GM18951 (cell line): Measurements from ENCODE around the gene DDIT4.
"Not testable (repeated sequence)": the region's sequence is repeated elsewhere in the genome, so short reads cannot be mapped to it uniquely, and the experiment has no call there.

Experiments
- POLR2A ChIP-seq: IDR thresholded peaks from 4 replicates; pipeline ENCODE4 v1.6.1; 2011; ENCODE audit warnings: mild to moderate bottlenecking; ENCODE audit not compliant: insufficient read length, insufficient read depth; ENCODE audit errors: extremely low read depth
- in situ Hi-C: fragments of 300-500 bp; cut with MboI; formaldehyde crosslinking; loops from one replicate; pipeline ENCODE4 v1.12.0; 2022; ENCODE audit warnings: low sequenced_read_pairs, mixed read lengths, inconsistent platforms; ENCODE audit not compliant: unreplicated experiment

The DDIT4 gene

GRCh38 chr10:72277996-72278667, 4.4 kb downstream of the DDIT4 start:
- no peak for TF ChIP-seq POLR2A
- in situ Hi-C loops = no loop called here

GRCh38 chr10:72278668-72279393, 5.1 kb downstream of the DDIT4 start:
- TF ChIP-seq POLR2A = no peak
- in situ Hi-C loops = no loop called here

GRCh38 chr10:72279587-72279986, 5.9 kb downstream of the DDIT4 start:
- in situ Hi-C loops = not testable (repeated sequence)

- no peak for TF ChIP-seq POLR2A
- in situ Hi-C loops = no loop called here
Observed at GRCh38 chr10:72283131-72283530, 9.4 kb downstream of the DDIT4 start.

- TF ChIP-seq POLR2A = no peak
- in situ Hi-C loops = no loop called here
Observed at GRCh38 chr10:72285972-72286521, 12.3 kb downstream of the DDIT4 start.

GRCh38 chr10:72291019-72291532, 17.4 kb downstream of the DDIT4 start:
- TF ChIP-seq POLR2A = no peak
- in situ Hi-C loops = no loop called here

- TF ChIP-seq POLR2A = no peak
- in situ Hi-C loops = no loop called here
Observed at GRCh38 chr10:72292223-72292691, 18.5 kb downstream of the DDIT4 start.

- peak; percentile 4 for TF ChIP-seq POLR2A
- in situ Hi-C loops = no loop called here
Observed at GRCh38 chr10:72295330-72295910, 21.7 kb downstream of the DDIT4 start.

- in situ Hi-C loops = not testable (repeated sequence)
- peak; percentile 51 for TF ChIP-seq POLR2A
Observed at GRCh38 chr10:72296829-72297280, 23.1 kb downstream of the DDIT4 start.

- in situ Hi-C loops = no loop called here
- TF ChIP-seq POLR2A = no peak
Observed at GRCh38 chr10:72297281-72297804, 23.6 kb downstream of the DDIT4 start.

- in situ Hi-C loops = no loop called here
- TF ChIP-seq POLR2A = peak; percentile 85
Observed at GRCh38 chr10:72297805-72298591, 24.3 kb downstream of the DDIT4 start.

- TF ChIP-seq POLR2A = no peak
- in situ Hi-C loops = no loop called here
Observed at GRCh38 chr10:72298592-72299519, 25.1 kb downstream of the DDIT4 start.
